HCEC 1CT (cell line): ENCODE data around the gene KIAA1958.

Experiments used
- DNase-seq: peaks from one replicate; pipeline ENCODE4 v3.0.0-alpha.2; 2017

KIAA1958 gene

GRCh38 chr9:112608851-112609250, 122.2 kb downstream of the KIAA1958 start:
- no peak for DNase-seq

DNA sequence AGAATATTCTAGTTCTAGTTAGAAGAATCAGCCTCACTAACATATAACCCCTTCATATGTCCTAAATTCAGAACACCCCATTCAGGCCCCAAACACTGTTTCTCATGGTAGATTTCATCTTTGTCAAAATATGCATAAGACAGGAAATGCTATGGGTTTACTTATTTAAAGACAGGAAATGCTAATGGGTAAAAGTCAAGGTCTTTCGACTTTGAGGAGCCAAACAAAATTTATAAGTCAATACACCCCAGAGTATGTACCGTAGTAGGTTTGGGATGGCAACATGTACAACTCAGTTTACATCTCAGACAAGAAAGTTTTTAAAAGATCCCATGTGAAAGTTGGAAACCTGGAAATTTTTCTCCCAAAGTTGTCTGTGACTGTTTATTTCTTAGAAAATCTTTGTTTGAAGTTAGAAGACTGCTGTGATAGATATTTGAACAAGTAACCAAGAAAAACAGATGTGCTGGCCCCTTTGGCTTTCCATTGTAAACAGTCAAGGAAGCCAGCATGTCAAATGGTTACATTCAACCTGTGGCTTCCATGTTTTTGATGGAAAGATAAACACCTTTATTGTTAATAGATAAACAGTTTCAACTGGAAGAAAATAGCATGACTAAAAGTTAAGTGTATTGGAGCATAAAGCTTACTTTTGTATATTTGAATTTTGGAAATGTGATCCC, 129.1 kb downstream of the KIAA1958 start:
- no peak for DNase-seq

DNA sequence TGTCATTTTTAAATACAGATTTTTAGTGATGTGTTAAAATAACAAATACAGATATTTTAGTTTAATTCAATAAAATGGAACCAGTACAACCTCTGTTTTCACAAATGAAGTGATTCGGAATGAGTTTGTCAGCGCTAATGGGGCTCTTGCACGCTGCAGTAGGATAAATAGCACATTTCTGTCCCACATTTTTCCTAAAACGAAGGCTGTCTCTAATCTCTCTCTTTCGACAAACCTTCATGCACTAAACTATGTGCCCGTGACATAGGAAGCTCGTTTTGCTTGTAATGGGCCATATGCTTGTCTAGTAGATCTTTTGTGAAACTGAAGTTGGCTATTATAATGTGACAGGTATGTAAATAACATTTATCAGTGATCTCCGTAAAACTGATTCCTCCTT, 130.7 kb downstream of the KIAA1958 start:
- DNase-seq, result no peak

- no peak for DNase-seq
These were observed 131.9 kb downstream of the KIAA1958 start for GRCh38 chr9:112618385-112619009.

DNA sequence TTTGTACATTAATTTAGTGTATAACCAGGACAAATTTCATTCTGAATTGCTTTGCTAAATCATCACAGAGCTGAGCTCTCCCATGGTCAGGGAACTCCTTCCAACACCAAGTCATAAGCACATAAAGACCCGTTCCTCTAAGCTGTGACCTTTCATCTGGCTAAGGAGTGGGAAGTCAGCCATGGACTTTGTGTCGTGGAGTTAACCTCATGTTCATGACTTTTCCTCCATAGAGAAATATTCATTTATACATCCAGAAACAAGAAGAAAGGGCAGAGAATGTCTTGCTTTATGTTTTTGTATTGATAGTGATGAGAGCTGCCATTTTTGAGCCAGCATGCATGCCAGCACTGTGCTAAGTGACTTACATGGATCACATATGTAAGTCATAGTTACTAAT, 133.8 kb downstream of the KIAA1958 start:
- no peak for DNase-seq

DNA sequence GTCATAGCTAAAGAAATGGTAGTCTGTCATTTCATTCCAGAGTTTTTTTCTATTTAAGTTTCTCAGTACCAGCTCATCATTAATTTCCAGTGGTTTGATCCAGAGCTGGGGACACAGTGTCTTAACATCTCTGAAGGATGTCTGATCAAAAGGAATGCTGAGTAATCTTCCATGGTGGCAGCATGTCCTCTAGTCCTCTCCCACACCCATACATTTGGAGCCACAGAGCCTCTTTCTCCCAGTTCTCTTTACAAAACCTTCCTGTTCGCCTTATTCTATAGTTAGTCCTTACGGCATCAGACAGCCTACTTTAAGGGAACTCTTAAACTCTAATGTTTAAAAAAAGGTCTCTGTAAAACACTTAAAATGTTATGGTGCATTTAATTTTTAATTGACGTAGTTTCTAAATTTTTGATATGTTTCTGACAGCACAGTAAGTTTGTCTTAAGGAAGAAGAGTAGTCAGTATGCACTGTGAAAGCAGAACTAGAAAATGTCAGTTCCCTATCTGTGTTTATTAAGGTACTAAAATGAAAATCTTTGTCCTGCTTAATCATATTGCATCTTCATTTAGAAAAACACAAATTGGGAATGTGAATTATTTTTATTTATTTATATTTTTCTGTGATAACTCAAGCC, 134.5 kb downstream of the KIAA1958 start:
- no peak for DNase-seq

GRCh38 chr9:112623198-112623597, 136.6 kb downstream of the KIAA1958 start:
- DNase-seq, result no peak

GRCh38 chr9:112624711-112625707, 138.4 kb downstream of the KIAA1958 start:
- no peak for DNase-seq

GRCh38 chr9:112629671-112630485, 143.3 kb downstream of the KIAA1958 start:
- DNase-seq, result no peak

DNA sequence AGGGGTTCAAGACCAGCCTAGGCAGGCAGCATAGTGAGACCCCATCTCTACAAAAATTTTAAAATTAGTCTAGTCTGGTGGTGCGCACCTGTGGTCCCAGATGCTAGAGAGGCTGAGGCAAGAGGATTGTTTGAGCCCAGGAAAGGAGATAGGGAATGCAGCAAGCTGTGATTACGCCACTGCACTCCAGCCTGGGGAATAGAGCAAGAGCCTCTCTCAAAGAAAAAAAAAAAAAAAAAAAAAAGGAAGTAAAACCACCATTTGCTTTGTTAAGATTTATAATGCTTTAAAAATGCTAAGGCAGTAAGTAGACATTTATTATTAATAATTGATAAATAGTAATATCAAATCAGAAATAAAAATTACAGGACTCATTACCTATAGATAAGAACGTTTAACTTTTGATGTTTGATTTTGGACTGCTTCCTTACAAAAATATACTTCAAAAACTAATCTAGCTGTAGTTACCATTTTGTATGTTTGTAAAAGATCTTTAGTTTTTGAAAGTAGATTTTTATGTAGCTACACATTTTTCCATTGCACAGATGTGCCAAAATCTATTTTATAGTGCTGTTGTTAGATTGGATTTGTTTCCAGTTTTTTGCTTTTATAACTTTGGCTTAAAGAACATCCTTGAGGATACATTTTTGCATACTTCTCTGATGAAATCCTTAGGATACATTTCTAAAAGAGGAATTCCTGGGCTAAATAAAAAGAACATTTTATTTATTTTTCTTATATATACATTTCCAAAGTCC, 144.9 kb downstream of the KIAA1958 start:
- DNase-seq, result no peak

DNA sequence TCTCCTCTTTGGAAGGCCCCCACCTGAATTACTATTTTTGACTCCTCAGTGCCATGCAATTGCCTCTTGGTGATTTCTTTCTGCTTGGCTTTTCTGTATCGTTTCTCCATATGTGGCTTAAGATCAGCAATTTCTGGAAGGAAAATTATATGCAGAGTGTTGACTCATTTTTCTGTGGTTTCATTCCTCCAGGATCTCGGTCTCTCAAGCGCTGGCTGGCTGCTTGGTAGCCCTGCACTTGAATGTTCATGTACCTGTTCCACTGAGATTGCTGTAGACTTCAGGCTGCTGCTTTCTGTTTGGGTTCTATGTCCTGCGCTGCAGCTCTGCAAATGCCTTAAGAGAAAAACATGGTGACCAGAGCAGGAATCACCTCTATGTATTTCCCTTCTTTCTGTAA, 153.7 kb downstream of the KIAA1958 start:
- DNase-seq, result no peak

DNA sequence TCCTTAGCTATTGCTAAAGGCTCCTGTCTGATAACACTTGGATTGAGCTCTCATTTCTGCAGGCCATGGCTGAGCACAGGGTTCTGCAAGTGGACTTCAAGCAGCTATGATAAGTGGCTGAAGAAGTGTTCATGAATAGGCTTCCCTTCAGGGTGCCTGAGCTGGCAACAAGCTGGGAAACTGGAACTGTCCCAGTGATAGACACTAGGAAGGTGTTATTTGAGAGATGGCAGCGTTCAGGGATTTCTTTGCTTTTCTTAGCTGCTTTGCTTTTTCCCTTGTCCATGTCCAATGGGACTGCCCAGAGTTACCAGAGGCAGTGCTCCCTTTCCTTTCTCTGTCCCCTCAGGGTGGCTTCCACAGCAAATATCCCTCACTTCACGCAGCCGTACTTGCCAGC, 155.5 kb downstream of the KIAA1958 start:
- no peak for DNase-seq

GRCh38 chr9:112647596-112647995, 161.0 kb downstream of the KIAA1958 start:
- DNase-seq, result no peak

GRCh38 chr9:112648624-112649023, 162.0 kb downstream of the KIAA1958 start:
- DNase-seq, result no peak

GRCh38 chr9:112654282-112654681, 167.7 kb downstream of the KIAA1958 start:
- no peak for DNase-seq

DNA sequence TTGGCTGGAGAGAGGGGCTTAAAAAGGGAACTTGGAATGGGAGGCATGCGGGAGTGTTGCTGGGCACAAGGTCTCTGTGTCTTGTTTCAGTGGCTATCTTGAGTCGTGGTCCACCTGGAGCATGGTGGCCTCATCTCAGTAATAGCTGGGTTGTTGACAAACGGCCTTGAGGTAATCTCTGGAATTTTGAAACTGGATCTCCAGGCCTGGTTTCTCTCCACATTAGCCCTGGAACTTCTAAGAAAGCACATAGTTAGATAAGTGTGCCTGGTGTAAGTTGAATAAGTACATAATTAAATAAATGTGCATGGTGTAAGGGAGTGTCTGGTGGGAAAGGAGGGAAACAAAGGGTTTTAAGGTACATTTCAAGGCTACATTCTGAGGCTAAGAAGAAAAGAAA, 169.0 kb downstream of the KIAA1958 start:
- DNase-seq, result no peak

- no peak for DNase-seq
These were observed 173.3 kb downstream of the KIAA1958 start for GRCh38 chr9:112659906-112660305.

DNA sequence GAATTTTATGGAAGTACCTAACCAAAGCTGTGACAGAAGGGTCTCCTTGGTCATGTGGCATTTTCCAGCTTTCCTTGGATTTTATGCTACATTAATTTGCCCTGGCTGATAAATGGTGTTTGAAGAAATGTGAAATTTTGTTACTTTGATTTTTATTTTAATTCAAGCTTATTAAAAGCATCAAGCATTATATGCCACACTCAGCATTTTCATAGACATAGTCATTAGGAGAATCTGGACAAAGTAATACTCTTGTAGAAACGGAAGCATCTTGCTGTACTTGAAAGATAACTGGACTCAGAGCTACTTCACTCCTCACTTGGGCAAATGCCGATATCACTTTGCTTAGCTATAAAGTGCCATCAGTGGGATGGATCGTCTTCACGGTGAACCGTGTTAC, 177.1 kb downstream of the KIAA1958 start:
- DNase-seq, result no peak

- no peak for DNase-seq
These were observed 177.9 kb downstream of the KIAA1958 start for GRCh38 chr9:112664531-112664930.

DNA sequence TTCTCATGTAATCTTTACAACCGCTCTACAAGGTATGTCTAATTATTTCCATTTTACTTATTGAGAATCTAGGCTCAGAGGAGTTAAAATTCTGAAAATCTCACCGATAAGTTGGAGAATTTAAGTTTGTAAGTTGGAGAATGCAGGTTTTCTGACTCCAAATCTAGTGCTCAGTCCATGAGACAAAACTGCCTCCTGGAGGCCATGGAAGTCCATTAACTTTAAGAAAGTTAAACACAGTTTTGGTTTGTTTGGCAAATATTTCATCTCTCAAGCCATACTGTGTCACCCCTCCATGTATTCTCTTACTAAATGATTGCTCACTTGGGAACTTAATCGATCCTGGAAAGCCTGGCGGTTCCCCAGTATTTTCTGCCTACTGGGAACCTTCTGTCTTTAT, 178.7 kb downstream of the KIAA1958 start:
- DNase-seq, result peak; percentile 15

DNA sequence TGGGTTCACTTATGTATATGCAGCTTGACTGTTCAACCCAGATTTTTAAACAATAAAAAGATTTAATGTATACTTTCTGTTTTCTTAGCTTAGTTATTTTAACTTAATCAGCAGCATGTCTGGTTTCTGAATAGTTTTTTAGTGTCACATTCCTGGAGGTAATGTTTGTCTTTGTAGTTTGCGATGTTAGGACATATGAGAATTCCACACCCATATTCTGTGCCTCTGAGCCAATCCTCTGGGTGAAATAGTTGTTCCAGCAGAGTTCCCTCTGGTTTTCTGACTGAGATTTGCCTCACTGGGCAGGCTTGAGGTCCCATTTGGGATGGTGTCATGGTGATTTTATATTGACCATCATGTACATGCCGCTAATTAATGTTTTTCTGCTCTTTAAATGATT, 182.7 kb downstream of the KIAA1958 start:
- DNase-seq, result no peak
